IMR-90 (cell line): ENCODE measurements around the gene SPACA5B. TPM values are rescaled to one million over a fixed set of nuclear protein-coding genes. Genes with fewer than 3 reads are reported as not detected.
"Not testable (repeated sequence)": the region's sequence is repeated elsewhere in the genome, so short reads cannot be mapped to it uniquely, and the experiment has no call there.

Experiments used
- ATAC-seq: fragments of 200-7000 bp; cut with Tn5 transposase; 2 replicates; pipeline ENCODE4 v1.9.1; 2020; ENCODE audit warnings: low read depth, mild to moderate bottlenecking, moderate library complexity
- BruUV-seq: library from RNA; stranded (reverse); fragments of 400-500 nt; replicated peaks from 2 replicates; lab custom pipeline; 2021; lab: Mats Ljungman, UMichigan
- CTCF ChIA-PET: fragments of 300-600 bp; formaldehyde crosslinking; extraction: SDS; loops from one replicate; lab custom pipeline; 2021; ENCODE audit warnings: antibody characterized with exemption; lab: Yijun Ruan, JAX
- POLR2A ChIA-PET: fragments of 300-600 bp; sonication (Branson Sonifier 250); formaldehyde crosslinking; loops from one replicate; lab custom pipeline; 2022; ENCODE audit warnings: antibody characterized with exemption; ENCODE audit not compliant: unreplicated experiment; lab: Charles Lee
- DNase-seq: peaks from one replicate; pipeline ENCODE4 v3.0.0; 2013
- H2AFZ ChIP-seq: replicated peaks from 2 replicates; pipeline ENCODE3; 2013; ENCODE audit warnings: low read length, mild to moderate bottlenecking; ENCODE audit not compliant: poor library complexity
- H2AK5ac ChIP-seq: 2 replicates; pipeline ENCODE4 v1.6.1; 2013; ENCODE audit warnings: low read depth, low read length, inconsistent platforms
- H2AK9ac ChIP-seq: replicated peaks from 2 replicates; pipeline ENCODE3; 2013; ENCODE audit warnings: mild to moderate bottlenecking, low read depth, low read length, moderate library complexity; ENCODE audit not compliant: poor library complexity
- H2BK120ac ChIP-seq: 2 replicates; pipeline ENCODE4 v1.6.1; 2013; ENCODE audit warnings: low read depth, low read length, inconsistent platforms
- H2BK15ac ChIP-seq: 3 replicates; pipeline ENCODE4 v1.6.1; 2013; ENCODE audit warnings: low read depth, low read length, inconsistent platforms
- H2BK20ac ChIP-seq: 2 replicates; pipeline ENCODE4 v1.6.1; 2013; ENCODE audit warnings: low read depth, mild to moderate bottlenecking, inconsistent platforms, low read length, moderate library complexity
- H2BK5ac ChIP-seq: 2 replicates; pipeline ENCODE4 v1.6.1; 2013; ENCODE audit warnings: mild to moderate bottlenecking, low read depth, low read length, inconsistent platforms; ENCODE audit not compliant: poor library complexity, severe bottlenecking
- H3K14ac ChIP-seq: replicated peaks from 2 replicates; pipeline ENCODE4 v1.6.1; 2013; ENCODE audit warnings: low read depth, low read length, inconsistent platforms
- H3K18ac ChIP-seq: 2 replicates; pipeline ENCODE4 v1.6.1; 2013; ENCODE audit warnings: low read depth, low read length, control low read depth
- H3K23ac ChIP-seq: 2 replicates; pipeline ENCODE4 v1.6.1; 2013; ENCODE audit warnings: low read depth, low read length, inconsistent platforms
- H3K27ac ChIP-seq: 2 replicates; pipeline ENCODE4 v1.5.1; 2013; ENCODE audit warnings: mild to moderate bottlenecking, control low read depth, low read length; ENCODE audit not compliant: insufficient read depth
- H3K27me3 ChIP-seq: 2 replicates; pipeline ENCODE4 v1.6.1; 2013; ENCODE audit warnings: low read length; ENCODE audit not compliant: control insufficient read depth, insufficient read depth
- H3K36me3 ChIP-seq: 2 replicates; pipeline ENCODE4 v1.6.1; 2013; ENCODE audit warnings: low read length, mixed read lengths; ENCODE audit not compliant: control insufficient read depth, insufficient read depth
- H3K4ac ChIP-seq: 2 replicates; pipeline ENCODE4 v1.6.1; 2013; ENCODE audit warnings: low read depth, low read length, inconsistent platforms
- H3K4me1 ChIP-seq: 2 replicates; pipeline ENCODE4 v1.6.1; 2013; ENCODE audit warnings: low read length, mixed read lengths; ENCODE audit not compliant: control insufficient read depth, insufficient read depth
- H3K4me2 ChIP-seq: 2 replicates; pipeline ENCODE4 v1.6.1; 2013; ENCODE audit warnings: low read depth, mild to moderate bottlenecking, control low read depth, low read length, moderate library complexity
- H3K4me3 ChIP-seq: 2 replicates; pipeline ENCODE4 v1.5.1; 2013; ENCODE audit warnings: low read depth, mild to moderate bottlenecking, control low read depth, low read length, moderate library complexity; ENCODE audit not compliant: insufficient read depth
- H3K56ac ChIP-seq: 2 replicates; pipeline ENCODE4 v1.6.1; 2013; ENCODE audit warnings: low read length, inconsistent platforms; ENCODE audit not compliant: insufficient read depth; ENCODE audit errors: extremely low read depth
- H3K79me1 ChIP-seq, 2 experiments: 2 replicates each; pipeline ENCODE4 v1.6.1; 2013; ENCODE audit warnings: low read length in 2 of 2, inconsistent platforms in 1 of 2, low read depth in 1 of 2
- H3K9ac ChIP-seq: 2 replicates; pipeline ENCODE4 v1.6.1; 2013; ENCODE audit warnings: low read depth, low read length, control low read depth
- H3K9me1 ChIP-seq: 2 replicates; pipeline ENCODE4 v1.6.1; 2013; ENCODE audit warnings: low read length, inconsistent platforms; ENCODE audit not compliant: insufficient read depth
- H3K9me3 ChIP-seq: 2 replicates; pipeline ENCODE4 v1.6.1; 2013; ENCODE audit warnings: low read length; ENCODE audit not compliant: control insufficient read depth, insufficient read depth
- H4K20me1 ChIP-seq: 2 replicates; pipeline ENCODE4 v1.6.1; 2013; ENCODE audit warnings: low read length, inconsistent platforms; ENCODE audit not compliant: insufficient read depth
- H4K5ac ChIP-seq: 2 replicates; pipeline ENCODE4 v1.6.1; 2013; ENCODE audit warnings: mild to moderate bottlenecking, low read depth, low read length, control low read depth
- H4K8ac ChIP-seq, 2 experiments: 2 replicates each; pipeline ENCODE4 v1.6.1; 2013; ENCODE audit warnings: low read depth in 2 of 2, low read length in 2 of 2, control low read depth in 1 of 2, inconsistent platforms in 1 of 2
- H4K91ac ChIP-seq: 2 replicates; pipeline ENCODE4 v1.6.1; 2013; ENCODE audit warnings: low read depth, low read length, inconsistent platforms; ENCODE audit not compliant: insufficient read depth
- BHLHE40 ChIP-seq: fragments of 150-350 bp; IDR thresholded peaks from 2 replicates; pipeline ENCODE4 v1.6.1; 2016; ENCODE audit warnings: mild to moderate bottlenecking, low read depth, low read length
- CEBPB ChIP-seq: IDR thresholded peaks from 2 replicates; pipeline ENCODE4 v1.6.1; 2012; ENCODE audit warnings: low read depth, low read length, improper control_type of control experiment
- CHD1 ChIP-seq: IDR thresholded peaks from 2 replicates; pipeline ENCODE4 v1.6.1; 2012; ENCODE audit warnings: low read depth, low read length, improper control_type of control experiment
- FOS ChIP-seq: fragments of 150-350 bp; IDR thresholded peaks from 2 replicates; pipeline ENCODE4 v1.6.1; 2016; ENCODE audit warnings: low read depth, low read length
- MAFK ChIP-seq: IDR thresholded peaks from 2 replicates; pipeline ENCODE4 v1.6.1; 2012; ENCODE audit warnings: low read depth, low read length, improper control_type of control experiment
- MAZ ChIP-seq: IDR thresholded peaks from 2 replicates; pipeline ENCODE4 v1.6.1; 2012; ENCODE audit warnings: low read depth, mild to moderate bottlenecking, low read length, improper control_type of control experiment, moderate library complexity, borderline replicate concordance
- MXI1 ChIP-seq: IDR thresholded peaks from 2 replicates; pipeline ENCODE4 v1.6.1; 2012; ENCODE audit warnings: low read depth, mild to moderate bottlenecking, low read length, moderate library complexity, borderline replicate concordance
- NFE2L2 ChIP-seq: fragments of 150-350 bp; IDR thresholded peaks from 2 replicates; pipeline ENCODE4 v1.6.1; 2016; ENCODE audit warnings: low read depth, mild to moderate bottlenecking, low read length
- USF2 ChIP-seq: fragments of 150-350 bp; IDR thresholded peaks from 2 replicates; pipeline ENCODE4 v1.6.1; 2017; ENCODE audit warnings: mild to moderate bottlenecking, antibody characterized with exemption, low read length, low read depth
- WGBS, 2 experiments: methylation state at CpG; one replicate each; pipeline versions ENCODE4 v1.1.5 to v1.1.7; 2013; ENCODE audit warnings: missing lambda C conversion rate in 2 of 2; ENCODE audit not compliant: insufficient read length in 1 of 2; ENCODE audit errors: extremely low coverage in 2 of 2; 5-methylcytosine and 5-hydroxymethylcytosine counted together
- dilution Hi-C: fragments of 300-500 bp; cut with HindIII; formaldehyde crosslinking; loops from one replicate; pipeline ENCODE4 v1.14.3; 2018; ENCODE audit warnings: low sequenced_read_pairs; ENCODE audit not compliant: unreplicated experiment
- in situ Hi-C: fragments of 300-500 bp; cut with MboI; formaldehyde crosslinking; loops from 3 replicates; pipeline ENCODE4 v1.14.3; 2019; ENCODE audit warnings: low sequenced_read_pairs, inconsistent platforms, mixed read lengths
- intact Hi-C: fragments of 100-400 bp; cut with micrococcal nuclease; formaldehyde crosslinking; loops from 2 replicates; pipeline ENCODE4 v1.10.0; 2022
- polyA plus RNA-seq, 3 experiments: library from polyadenylated mRNA; depleted of rRNA; stranded (reverse); fragments of >200 nt; gene quantifications; 2 replicates each; pipeline ENCODE4 v1.2.3, GENCODE V29; 2012; ENCODE audit warnings: low replicate concordance in 1 of 3
- total RNA-seq: library from RNA; depleted of rRNA; stranded (reverse); fragments of >200 nt; gene quantifications from 2 replicates; pipeline ENCODE4 v1.2.3, GENCODE V29; 2012
- TF ChIP-seq, protein P1 (sequence below): fragments of 150-350 bp; IDR thresholded peaks from 2 replicates; pipeline ENCODE4 v1.6.1; 2016; ENCODE audit warnings: low read depth, mild to moderate bottlenecking, low read length, moderate library complexity, borderline replicate concordance

Gene SPACA5B
- total and polyA plus RNA-seq, 2 of the 4 experiments (the other 2 are of a cell fraction) = not detected

DNA sequence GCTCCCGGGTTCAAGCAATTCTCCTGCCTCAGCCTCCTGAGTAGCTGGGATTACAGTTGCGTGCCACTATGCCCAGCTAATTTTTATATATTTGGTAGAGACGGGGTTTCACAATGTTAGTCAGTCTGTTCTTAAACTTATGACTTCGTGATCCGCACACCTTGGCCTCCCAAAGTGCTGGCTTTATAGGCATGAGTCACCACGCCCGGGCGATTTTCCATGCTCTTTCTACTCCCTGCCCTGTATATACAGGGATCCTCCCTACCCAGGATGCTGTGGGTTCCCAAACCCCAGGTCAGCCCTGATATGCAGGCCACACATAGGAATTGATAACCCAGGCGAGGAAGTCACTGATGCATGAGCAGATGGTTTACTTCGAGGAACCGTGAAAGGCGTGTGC is 34.8 kb downstream of the SPACA5B start:
- no peak overlapping the region for H3K27ac ChIP-seq

GRCh38 chrX:48166322-48166721 is 35.9 kb downstream of the SPACA5B start:
- BruUV-seq, H4K5ac ChIP-seq, H3K4me3 ChIP-seq, H3K27ac ChIP-seq, H3K27me3 ChIP-seq, CTCF ChIA-PET, intact Hi-C loops, H3K18ac ChIP-seq, H4K91ac ChIP-seq, H3K56ac ChIP-seq, H3K14ac ChIP-seq, H2BK20ac ChIP-seq, H2BK15ac ChIP-seq, POLR2A ChIA-PET, H3K9me1 ChIP-seq, H3K9me3 ChIP-seq, H4K8ac ChIP-seq, H4K20me1 ChIP-seq, in situ Hi-C loops, H3K23ac ChIP-seq, H2BK5ac ChIP-seq, H2AFZ ChIP-seq, H3K79me1 ChIP-seq, DNase-seq, H3K36me3 ChIP-seq, H2AK9ac ChIP-seq, dilution Hi-C loops, H3K4ac ChIP-seq, H2BK120ac ChIP-seq, H3K4me1 ChIP-seq, H3K4me2 ChIP-seq, ATAC-seq, H2AK5ac ChIP-seq, H3K9ac ChIP-seq: not testable (repeated sequence)
- 63% methylated on average over 2 of the region's 7 CpGs; no CpG with 5 or more reads in 1 of the 2 experiments for WGBS, 2 experiments

More for the DNA sequence above, 34.8 kb downstream of the SPACA5B start:
- ChIA-PET POLR2A (no interaction called here), CTCF (no interaction called here)
- Histone ChIP-seq H4K5ac (no peak overlapping the region), H4K8ac (no peak overlapping the region), H3K56ac (no peak overlapping the region), H3K4me1 (no peaks in the 10 kb centered on the region), H3K27me3 (no peaks in the 10 kb centered on the region), H3K18ac (no peak overlapping the region), H2BK5ac (no peak overlapping the region), H2AK9ac (no peak overlapping the region), H2AK5ac (no peak overlapping the region), H3K4me3 (no peak overlapping the region), H4K91ac (no peak overlapping the region), H3K9me1 (no peaks in the 10 kb centered on the region), H2BK120ac (no peak overlapping the region), H3K14ac (no peak overlapping the region), H2BK20ac (no peak overlapping the region), H3K9ac (no peak overlapping the region), H2BK15ac (no peak overlapping the region), H3K4ac (no peak overlapping the region), H3K36me3 (no peaks in the 10 kb centered on the region), H3K9me3 (no peaks in the 10 kb centered on the region), H2AFZ (no peak overlapping the region), H3K23ac (no peak overlapping the region), H4K20me1 (no peaks in the 10 kb centered on the region), H3K79me1 (no peaks in the 10 kb centered on the region), H3K4me2 (no peak overlapping the region)
- BruUV-seq = no TSS peak
- DNase-seq (no peak), ATAC-seq (no peak)
- no CpG with 5 or more reads among the region's 12 CpGs for WGBS, 2 experiments
- in situ Hi-C loops (no loop called here), dilution Hi-C loops (no loop called here), intact Hi-C loops (no loop called here)
- TF ChIP-seq MAFK = no peak
- TF ChIP-seq FOS = no peak
- TF ChIP-seq, protein P1, sequence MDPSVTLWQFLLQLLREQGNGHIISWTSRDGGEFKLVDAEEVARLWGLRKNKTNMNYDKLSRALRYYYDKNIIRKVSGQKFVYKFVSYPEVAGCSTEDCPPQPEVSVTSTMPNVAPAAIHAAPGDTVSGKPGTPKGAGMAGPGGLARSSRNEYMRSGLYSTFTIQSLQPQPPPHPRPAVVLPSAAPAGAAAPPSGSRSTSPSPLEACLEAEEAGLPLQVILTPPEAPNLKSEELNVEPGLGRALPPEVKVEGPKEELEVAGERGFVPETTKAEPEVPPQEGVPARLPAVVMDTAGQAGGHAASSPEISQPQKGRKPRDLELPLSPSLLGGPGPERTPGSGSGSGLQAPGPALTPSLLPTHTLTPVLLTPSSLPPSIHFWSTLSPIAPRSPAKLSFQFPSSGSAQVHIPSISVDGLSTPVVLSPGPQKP = no peak
- TF ChIP-seq USF2 = no peak
- TF ChIP-seq CHD1 = no peak
- no peak for TF ChIP-seq CEBPB
- TF ChIP-seq MAZ = no peak
- TF ChIP-seq NFE2L2 = no peak
- no peak for TF ChIP-seq BHLHE40
- no peak for TF ChIP-seq MXI1
